Measurements from ENCODE around the gene VAMP2. TPM values are rescaled to one million over a fixed set of nuclear protein-coding genes. Genes with fewer than 3 reads are reported as not detected.

The VAMP2 gene
- total and polyA plus RNA-seq, 10 of the 15 experiments (the other 5 are each of a cell fraction or from before 2014, with no cell fraction given), result 3.0 to 35.2 (median 25.0) TPM

DNA sequence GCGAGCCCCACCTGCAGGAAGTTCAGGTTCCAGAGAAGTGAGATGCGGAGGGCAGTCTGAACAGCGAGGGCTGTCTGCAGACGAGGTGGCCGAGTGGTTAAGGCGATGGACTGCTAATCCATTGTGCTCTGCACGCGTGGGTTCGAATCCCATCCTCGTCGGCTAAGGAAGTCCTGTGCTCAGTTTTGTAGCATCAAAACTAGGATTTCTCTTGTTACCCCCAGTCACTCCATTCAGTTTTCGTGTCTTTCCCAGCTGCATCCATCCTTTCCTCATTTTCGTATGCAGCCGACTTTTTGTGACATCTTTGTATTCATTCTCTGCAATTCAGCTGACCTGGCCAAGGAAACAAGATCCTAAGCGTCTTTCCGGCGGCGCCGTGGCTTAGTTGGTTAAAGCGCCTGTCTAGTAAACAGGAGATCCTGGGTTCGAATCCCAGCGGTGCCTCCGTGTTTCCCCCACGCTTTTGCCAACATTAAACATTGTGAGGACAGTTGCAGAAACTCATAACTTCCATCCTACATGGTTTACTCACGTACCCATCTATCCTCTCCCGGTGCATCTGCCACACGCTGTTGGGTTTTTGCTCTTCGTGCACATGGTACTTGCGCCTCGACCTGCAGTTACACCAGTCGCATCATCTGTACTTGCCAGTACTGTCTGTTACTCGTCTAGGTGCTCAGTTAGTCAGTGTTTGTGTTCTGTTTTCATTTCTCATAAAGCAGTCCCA lies 24.2 kb upstream of the VAMP2 start (continued):
- TF ChIP-seq RELA (IDR thresholded peaks at IDR 0.05; ENCODE audit: borderline replicate concordance, partially characterized antibody) (peak; percentile 47), RAD51 (IDR thresholded peaks at IDR 0.05) (peak; percentile 69), ZNF217 (IDR thresholded peaks at IDR 0.05) (peak; percentile 45), CHD1 (IDR thresholded peaks at IDR 0.05; ENCODE audit: low read depth, low read length) (0 out of 2 replicates have a peak, but pooled peaks have one; percentile 26), IKZF1 (conservative IDR thresholded peaks at IDR 0.05) (peak; percentile 92), FOXM1 (IDR thresholded peaks at IDR 0.05; ENCODE audit: low read depth, low read length) (no peak; the same call in 1 of the 2 replicates), BCL11A (IDR thresholded peaks at IDR 0.05; ENCODE audit: low read depth, low read length) (no peak), NBN (IDR thresholded peaks at IDR 0.05) (peak; percentile 99), MEF2A (IDR thresholded peaks at IDR 0.05; ENCODE audit: insufficient read depth, low read depth, low read length) (no peak; the same call in 1 of the 2 replicates), SREBF1 (IDR thresholded peaks at IDR 0.05; ENCODE audit: low read length) (no peak), PAX8 (IDR thresholded peaks at IDR 0.05) (no peak)
- TF ChIP-seq, protein P1, sequence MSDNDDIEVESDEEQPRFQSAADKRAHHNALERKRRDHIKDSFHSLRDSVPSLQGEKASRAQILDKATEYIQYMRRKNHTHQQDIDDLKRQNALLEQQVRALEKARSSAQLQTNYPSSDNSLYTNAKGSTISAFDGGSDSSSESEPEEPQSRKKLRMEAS (IDR thresholded peaks at IDR 0.05; ENCODE audit: low read depth, low read length), result no peak
- TF ChIP-seq, protein P2, sequence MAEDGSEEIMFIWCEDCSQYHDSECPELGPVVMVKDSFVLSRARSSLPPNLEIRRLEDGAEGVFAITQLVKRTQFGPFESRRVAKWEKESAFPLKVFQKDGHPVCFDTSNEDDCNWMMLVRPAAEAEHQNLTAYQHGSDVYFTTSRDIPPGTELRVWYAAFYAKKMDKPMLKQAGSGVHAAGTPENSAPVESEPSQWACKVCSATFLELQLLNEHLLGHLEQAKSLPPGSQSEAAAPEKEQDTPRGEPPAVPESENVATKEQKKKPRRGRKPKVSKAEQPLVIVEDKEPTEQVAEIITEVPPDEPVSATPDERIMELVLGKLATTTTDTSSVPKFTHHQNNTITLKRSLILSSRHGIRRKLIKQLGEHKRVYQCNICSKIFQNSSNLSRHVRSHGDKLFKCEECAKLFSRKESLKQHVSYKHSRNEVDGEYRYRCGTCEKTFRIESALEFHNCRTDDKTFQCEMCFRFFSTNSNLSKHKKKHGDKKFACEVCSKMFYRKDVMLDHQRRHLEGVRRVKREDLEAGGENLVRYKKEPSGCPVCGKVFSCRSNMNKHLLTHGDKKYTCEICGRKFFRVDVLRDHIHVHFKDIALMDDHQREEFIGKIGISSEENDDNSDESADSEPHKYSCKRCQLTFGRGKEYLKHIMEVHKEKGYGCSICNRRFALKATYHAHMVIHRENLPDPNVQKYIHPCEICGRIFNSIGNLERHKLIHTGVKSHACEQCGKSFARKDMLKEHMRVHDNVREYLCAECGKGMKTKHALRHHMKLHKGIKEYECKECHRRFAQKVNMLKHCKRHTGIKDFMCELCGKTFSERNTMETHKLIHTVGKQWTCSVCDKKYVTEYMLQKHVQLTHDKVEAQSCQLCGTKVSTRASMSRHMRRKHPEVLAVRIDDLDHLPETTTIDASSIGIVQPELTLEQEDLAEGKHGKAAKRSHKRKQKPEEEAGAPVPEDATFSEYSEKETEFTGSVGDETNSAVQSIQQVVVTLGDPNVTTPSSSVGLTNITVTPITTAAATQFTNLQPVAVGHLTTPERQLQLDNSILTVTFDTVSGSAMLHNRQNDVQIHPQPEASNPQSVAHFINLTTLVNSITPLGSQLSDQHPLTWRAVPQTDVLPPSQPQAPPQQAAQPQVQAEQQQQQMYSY (CRISPR knock-in tag; IDR thresholded peaks at IDR 0.05), result no peak
- TF ChIP-seq, protein P3, sequence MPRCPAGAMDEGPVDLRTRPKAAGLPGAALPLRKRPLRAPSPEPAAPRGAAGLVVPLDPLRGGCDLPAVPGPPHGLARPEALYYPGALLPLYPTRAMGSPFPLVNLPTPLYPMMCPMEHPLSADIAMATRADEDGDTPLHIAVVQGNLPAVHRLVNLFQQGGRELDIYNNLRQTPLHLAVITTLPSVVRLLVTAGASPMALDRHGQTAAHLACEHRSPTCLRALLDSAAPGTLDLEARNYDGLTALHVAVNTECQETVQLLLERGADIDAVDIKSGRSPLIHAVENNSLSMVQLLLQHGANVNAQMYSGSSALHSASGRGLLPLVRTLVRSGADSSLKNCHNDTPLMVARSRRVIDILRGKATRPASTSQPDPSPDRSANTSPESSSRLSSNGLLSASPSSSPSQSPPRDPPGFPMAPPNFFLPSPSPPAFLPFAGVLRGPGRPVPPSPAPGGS (IDR thresholded peaks at IDR 0.05; ENCODE audit: borderline replicate concordance, insufficient read depth, low read depth, low read length, poor library complexity, severe bottlenecking), result no peak

Measured in GM12878 (cell line).